Activated naive CD8-positive, alpha-beta T cell treated with anti-CD3 and anti-CD28 coated beads, Interleukin-2, amount 10 ng/mL, durations not matched to agents 7 days and 5 days (primary cell): Measurements from ENCODE around the gene TNFRSF21. TPM values are rescaled to one million over a fixed set of nuclear protein-coding genes. Genes with fewer than 3 reads are reported as not detected.
A peak's percentile ranks its signal among the peaks of the same experiment; 100 is the strongest.
"Not testable (repeated sequence)": the region's sequence is repeated elsewhere in the genome, so short reads cannot be mapped to it uniquely, and the experiment has no call there.

Experiments used
- ATAC-seq: fragments of 150-1000 bp; cut with Tn5 transposase; one replicate; pipeline ENCODE4 v1.10.0; 2021; ENCODE audit warnings: low read depth, moderate library complexity
- POLR2A ChIA-PET: fragments of 350-600 bp; sonication (Branson Sonifier 250); formaldehyde crosslinking; loops from one replicate; lab custom pipeline; 2021; ENCODE audit warnings: antibody characterized with exemption; lab: Charles Lee
- DNase-seq: peaks from one replicate; pipeline ENCODE4 v3.0.0; 2021
- H3K27ac Mint-ChIP-seq: one replicate; pipeline ENCODE4 v1.8.0; 2022; ENCODE audit warnings: mild to moderate bottlenecking, mixed read lengths
- H3K27me3 Mint-ChIP-seq: one replicate; pipeline ENCODE4 v1.8.0; 2022; ENCODE audit warnings: mild to moderate bottlenecking, moderate library complexity, mixed read lengths
- H3K36me3 Mint-ChIP-seq: one replicate; pipeline ENCODE4 v1.8.0; 2021; ENCODE audit warnings: mild to moderate bottlenecking, mixed read lengths
- H3K4me1 Mint-ChIP-seq: one replicate; pipeline ENCODE4 v1.8.0; 2021; ENCODE audit warnings: mixed read lengths
- H3K4me3 Mint-ChIP-seq: one replicate; pipeline ENCODE4 v1.8.0; 2022; ENCODE audit warnings: mild to moderate bottlenecking, moderate library complexity, mixed read lengths
- H3K9me3 Mint-ChIP-seq: one replicate; pipeline ENCODE4 v1.8.0; 2021; ENCODE audit warnings: mixed read lengths
- total RNA-seq, 2 experiments: library from RNA; stranded (reverse); gene quantifications; one replicate each; pipeline ENCODE4 v1.2.3, GENCODE V29; 2021

Gene TNFRSF21
- total RNA-seq, 2 experiments from 2014 or later: 0.62 to 0.83 TPM

GRCh38 chr6:47234266-47234933 lies 75.3 kb downstream of the TNFRSF21 start:
- H3K9me3 Mint-ChIP-seq: no peaks in the 10 kb centered on the region
- ATAC-seq (no peak), DNase-seq (no peak)
- no peaks in the 10 kb centered on the region for H3K36me3 Mint-ChIP-seq
- POLR2A ChIA-PET: interaction anchor here (0.6 kb wide), 1 partner anchor 1100 kb away, joined by 3 read pairs; no protein-coding TSS in a partner anchor
- no peaks in the 10 kb centered on the region for H3K27me3 Mint-ChIP-seq
- H3K4me3 Mint-ChIP-seq: no peak overlapping the region
- peaks cover under 1% of the 10 kb centered on the region for H3K4me1 Mint-ChIP-seq
- H3K27ac Mint-ChIP-seq: no peak overlapping the region

- ATAC-seq: no peak
- H3K9me3 Mint-ChIP-seq: no peaks in the 10 kb centered on the region
- no peak overlapping the region for H3K27ac Mint-ChIP-seq
- H3K36me3 Mint-ChIP-seq: no peaks in the 10 kb centered on the region
- no peak overlapping the region for H3K4me3 Mint-ChIP-seq
- H3K27me3 Mint-ChIP-seq: no peaks in the 10 kb centered on the region
- POLR2A ChIA-PET: no interaction called here
- H3K4me1 Mint-ChIP-seq: no peaks in the 10 kb centered on the region
- no peak for DNase-seq
These were observed 78.6 kb downstream of the TNFRSF21 start for GRCh38 chr6:47231151-47231550.

- H3K9me3 Mint-ChIP-seq: no peaks in the 10 kb centered on the region
- H3K4me1 Mint-ChIP-seq: no peaks in the 10 kb centered on the region
- no peak for ATAC-seq
- H3K27me3 Mint-ChIP-seq: no peaks in the 10 kb centered on the region
- POLR2A ChIA-PET: no interaction called here
- DNase-seq: no peak
- no peak overlapping the region for H3K27ac Mint-ChIP-seq
- no peak overlapping the region for H3K4me3 Mint-ChIP-seq
- H3K36me3 Mint-ChIP-seq: no peaks in the 10 kb centered on the region
These were observed 79.1 kb downstream of the TNFRSF21 start for GRCh38 chr6:47230579-47230978.

GRCh38 chr6:47229255-47229654 lies 80.5 kb downstream of the TNFRSF21 start:
- DNase-seq (no peak), ATAC-seq (no peak)
- Mint-ChIP-seq H3K4me3 (no peak overlapping the region), H3K27me3 (no peaks in the 10 kb centered on the region), H3K4me1 (no peaks in the 10 kb centered on the region), H3K27ac (no peak overlapping the region), H3K9me3 (no peaks in the 10 kb centered on the region), H3K36me3 (no peaks in the 10 kb centered on the region)
- POLR2A ChIA-PET: no interaction called here

GRCh38 chr6:47228093-47228492 lies 81.6 kb downstream of the TNFRSF21 start:
- POLR2A ChIA-PET, H3K27me3 Mint-ChIP-seq, H3K27ac Mint-ChIP-seq, DNase-seq, H3K4me1 Mint-ChIP-seq, ATAC-seq, H3K9me3 Mint-ChIP-seq, H3K36me3 Mint-ChIP-seq, H3K4me3 Mint-ChIP-seq: not testable (repeated sequence)

GRCh38 chr6:47223251-47223650 lies 86.5 kb downstream of the TNFRSF21 start:
- H3K4me1 Mint-ChIP-seq, H3K9me3 Mint-ChIP-seq, H3K4me3 Mint-ChIP-seq, DNase-seq, ATAC-seq, POLR2A ChIA-PET, H3K27ac Mint-ChIP-seq, H3K36me3 Mint-ChIP-seq, H3K27me3 Mint-ChIP-seq: not testable (repeated sequence)

GRCh38 chr6:47221565-47221964 lies 88.1 kb downstream of the TNFRSF21 start:
- Mint-ChIP-seq H3K4me3 (no peak overlapping the region), H3K27me3 (peaks cover 7% of the 10 kb centered on the region), H3K4me1 (no peaks in the 10 kb centered on the region), H3K9me3 (peaks cover 3% of the 10 kb centered on the region), H3K36me3 (no peaks in the 10 kb centered on the region), H3K27ac (no peak overlapping the region)
- POLR2A ChIA-PET: no interaction called here
- ATAC-seq (no peak), DNase-seq (no peak)

GRCh38 chr6:47209632-47210031 lies 100.1 kb downstream of the TNFRSF21 start:
- Mint-ChIP-seq H3K4me3 (no peak overlapping the region), H3K27ac (no peak overlapping the region), H3K4me1 (peaks cover 7% of the 10 kb centered on the region), H3K36me3 (no peaks in the 10 kb centered on the region), H3K27me3 (peaks cover 18% of the 10 kb centered on the region), H3K9me3 (peaks cover 6% of the 10 kb centered on the region)
- POLR2A ChIA-PET: no interaction called here
- ATAC-seq (no peak), DNase-seq (no peak)

GRCh38 chr6:47207261-47207660 lies 102.4 kb downstream of the TNFRSF21 start:
- H3K36me3 Mint-ChIP-seq: no peaks in the 10 kb centered on the region

GRCh38 chr6:47206626-47207025 lies 103.1 kb downstream of the TNFRSF21 start:
- no peak for DNase-seq
- Mint-ChIP-seq H3K4me1 (peaks cover 22% of the 10 kb centered on the region), H3K27me3 (peaks cover 2% of the 10 kb centered on the region), H3K27ac (no peak overlapping the region), H3K4me3 (no peak overlapping the region), H3K36me3 (no peaks in the 10 kb centered on the region), H3K9me3 (no peaks in the 10 kb centered on the region)
- POLR2A ChIA-PET: no interaction called here
- ATAC-seq: no peak

More at GRCh38 chr6:47207261-47207660, 102.4 kb downstream of the TNFRSF21 start:
- Mint-ChIP-seq H3K27me3 (peaks cover 2% of the 10 kb centered on the region), H3K27ac (no peak overlapping the region), H3K4me3 (no peak overlapping the region), H3K9me3 (no peaks in the 10 kb centered on the region), H3K4me1 (peaks cover 22% of the 10 kb centered on the region)
- DNase-seq (no peak), ATAC-seq (no peak)
- POLR2A ChIA-PET: no interaction called here

GRCh38 chr6:47203938-47204611 lies 105.6 kb downstream of the TNFRSF21 start:
- Mint-ChIP-seq H3K9me3 (no peaks in the 10 kb centered on the region), H3K27ac (peak overlapping the region; percentile 86), H3K4me1 (peaks cover 22% of the 10 kb centered on the region), H3K4me3 (peak overlapping the region; percentile 42), H3K36me3 (no peaks in the 10 kb centered on the region), H3K27me3 (peaks cover 4% of the 10 kb centered on the region)
- peak; percentile 32 for DNase-seq
- POLR2A ChIA-PET: interaction anchor here (1.1 kb wide), 1 partner anchor 274 kb away, joined by 4 read pairs; the partner anchor contains the start of gene CD2AP
- ATAC-seq: no peak

- Mint-ChIP-seq H3K27me3 (peaks cover 4% of the 10 kb centered on the region), H3K36me3 (no peaks in the 10 kb centered on the region), H3K4me1 (peaks cover 22% of the 10 kb centered on the region), H3K9me3 (no peaks in the 10 kb centered on the region), H3K27ac (peak overlapping the region; percentile 86), H3K4me3 (peak overlapping the region; percentile 42)
- DNase-seq: no peak
- POLR2A ChIA-PET: interaction anchor here (1.1 kb wide), 1 partner anchor 275 kb away, joined by 4 read pairs; the partner anchor contains the start of gene CD2AP
- peak; percentile 86 for ATAC-seq
These were observed 106.3 kb downstream of the TNFRSF21 start for GRCh38 chr6:47203266-47203937.

GRCh38 chr6:47202644-47203205 lies 107.0 kb downstream of the TNFRSF21 start:
- DNase-seq: no peak
- Mint-ChIP-seq H3K27ac (no peak overlapping the region), H3K36me3 (no peaks in the 10 kb centered on the region), H3K27me3 (peaks cover 4% of the 10 kb centered on the region), H3K9me3 (no peaks in the 10 kb centered on the region), H3K4me1 (peaks cover 28% of the 10 kb centered on the region), H3K4me3 (no peak overlapping the region)
- peak; percentile 9 for ATAC-seq
- POLR2A ChIA-PET: interaction anchor here (1.1 kb wide), 1 partner anchor 276 kb away, joined by 4 read pairs; the partner anchor contains the start of gene CD2AP
